ENCODE results near the gene UNC13D. TPM values are rescaled to one million over a fixed set of nuclear protein-coding genes. Genes with fewer than 3 reads are reported as not detected.

The UNC13D gene
- total and polyA plus RNA-seq, 8 donors, result 4.7 to 29.0 (median 12.6) TPM

- no peaks in the 10 kb centered on the region for H3K9me3 ChIP-seq
- no peaks in the 10 kb centered on the region for H3K27me3 ChIP-seq
- no peak for TF ChIP-seq CTCF (IDR thresholded peaks at IDR 0.05)
- no peaks in the 10 kb centered on the region for H3K36me3 ChIP-seq
- WGBS, 2 donors, result 86 to 92% methylated on average over 15 of the region's 15 CpGs
- no peak for DNase-seq
- H3K4me1 ChIP-seq, result peaks cover under 1 to 4% (median 1%) of the 10 kb centered on the region in 3 donors
- no peak overlapping the region for H3K27ac ChIP-seq
- intact Hi-C loops (cut with DNase I), result no loop called here
- H3K4me3 ChIP-seq, result no peak overlapping the region
- FAIRE-seq, result no peak
- no peak for ATAC-seq
These were observed 37.7 kb upstream of the UNC13D start for GRCh38 chr17:75881678-75882454.

GRCh38 chr17:75880266-75880665 is 36.1 kb upstream of the UNC13D start:
- FAIRE-seq (no peak), ATAC-seq (no peak), DNase-seq (no peak)
- Histone ChIP-seq H3K36me3 (no peaks in the 10 kb centered on the region), H3K4me3 (no peak overlapping the region), H3K27me3 (no peaks in the 10 kb centered on the region), H3K27ac (no peak overlapping the region), H3K9me3 (no peaks in the 10 kb centered on the region), H3K4me1 (peaks cover 6 to 18% (median 17%) of the 10 kb centered on the region in 3 donors)
- intact Hi-C loops (cut with DNase I), result no loop called here
- no peak for TF ChIP-seq CTCF (IDR thresholded peaks at IDR 0.05)
- 73 to 83% methylated on average over 7 of the region's 7 CpGs for WGBS, 2 donors

GRCh38 chr17:75878174-75878998 is 34.2 kb upstream of the UNC13D start, which contains the start of gene TRIM47:
TRIM47 (minus strand) TSS chr17:75878581; CDS start chr17:75878548, 33 bp downstream.
- FAIRE-seq, result no peak
- Histone ChIP-seq H3K27ac (peak within 1 kb of the TSS; percentile 75 to 98 (median 86)), H3K27me3 (no peaks in the 10 kb centered on the region), H3K4me3 (peak within 1 kb of the TSS; percentile 34 to 75 (median 54)), H3K9me3 (no peaks in the 10 kb centered on the region), H3K4me1 (peaks cover 6 to 19% (median 18%) of the 10 kb centered on the region in 3 donors), H3K36me3 (no peaks in the 10 kb centered on the region)
- 1% methylated on average over 39 to 87 of the region's 87 CpGs for WGBS, 2 donors
- TF ChIP-seq CTCF (IDR thresholded peaks at IDR 0.05), result peak in 1 of 4 donors; percentile 6
- ATAC-seq, result peak; percentile 19 to 59 (median 42)
- intact Hi-C loops (cut with DNase I), result no loop called here
- DNase-seq, result peak; percentile 55 to 87 (median 72)

- 1% methylated on average over 44 to 56 of the region's 56 CpGs for WGBS, 2 donors
- DNase-seq, result peak; percentile 68 to 91 (median 81)
- peaks cover 6 to 26% (median 21%) of the 10 kb centered on the region in 3 donors for H3K4me1 ChIP-seq
- intact Hi-C loops (cut with DNase I), result no loop called here
- peak; percentile 49 to 80 (median 70) for ATAC-seq
- peak overlapping the region; percentile 34 to 75 (median 54) for H3K4me3 ChIP-seq
- TF ChIP-seq CTCF (IDR thresholded peaks at IDR 0.05), result peak; percentile 20 to 38 (median 28)
- no peaks in the 10 kb centered on the region for H3K9me3 ChIP-seq
- no peak for FAIRE-seq
- H3K27ac ChIP-seq, result peak overlapping the region; percentile 75 to 98 (median 86)
- H3K27me3 ChIP-seq, result no peaks in the 10 kb centered on the region
- H3K36me3 ChIP-seq, result no peaks in the 10 kb centered on the region
These were observed 33.6 kb upstream of the UNC13D start for GRCh38 chr17:75877752-75878173.

All from pancreas (tissue), 10 donors.